ENCODE data around the gene CST6.
"Not testable (repeated sequence)": the region's sequence is repeated elsewhere in the genome, so short reads cannot be mapped to it uniquely, and the experiment has no call there.

The CST6 gene

DNA sequence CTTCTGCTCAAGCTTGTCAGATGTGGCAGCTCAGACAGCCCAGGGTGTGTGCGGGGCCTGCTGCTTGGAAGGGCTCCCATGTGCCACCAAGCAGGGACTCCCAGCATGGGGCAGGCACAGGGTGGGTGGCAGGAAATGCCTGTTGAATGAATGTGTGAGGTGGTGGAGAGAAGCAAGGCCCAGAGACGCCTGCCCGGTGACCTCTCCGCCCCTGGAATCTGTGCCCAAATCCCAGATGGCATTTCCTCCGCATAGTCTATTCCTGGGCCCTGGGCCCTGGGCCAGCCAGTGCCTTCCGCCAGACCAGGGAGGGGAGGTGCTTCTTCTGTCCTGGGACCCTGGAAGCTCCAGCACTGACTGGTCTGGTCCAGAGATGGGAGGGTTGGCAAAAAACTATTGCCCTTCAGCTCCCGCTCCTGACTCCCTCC is 3.7 kb downstream of the CST6 start:
- no peak for DNase-seq (ENCODE audit: low spot score)

DNA sequence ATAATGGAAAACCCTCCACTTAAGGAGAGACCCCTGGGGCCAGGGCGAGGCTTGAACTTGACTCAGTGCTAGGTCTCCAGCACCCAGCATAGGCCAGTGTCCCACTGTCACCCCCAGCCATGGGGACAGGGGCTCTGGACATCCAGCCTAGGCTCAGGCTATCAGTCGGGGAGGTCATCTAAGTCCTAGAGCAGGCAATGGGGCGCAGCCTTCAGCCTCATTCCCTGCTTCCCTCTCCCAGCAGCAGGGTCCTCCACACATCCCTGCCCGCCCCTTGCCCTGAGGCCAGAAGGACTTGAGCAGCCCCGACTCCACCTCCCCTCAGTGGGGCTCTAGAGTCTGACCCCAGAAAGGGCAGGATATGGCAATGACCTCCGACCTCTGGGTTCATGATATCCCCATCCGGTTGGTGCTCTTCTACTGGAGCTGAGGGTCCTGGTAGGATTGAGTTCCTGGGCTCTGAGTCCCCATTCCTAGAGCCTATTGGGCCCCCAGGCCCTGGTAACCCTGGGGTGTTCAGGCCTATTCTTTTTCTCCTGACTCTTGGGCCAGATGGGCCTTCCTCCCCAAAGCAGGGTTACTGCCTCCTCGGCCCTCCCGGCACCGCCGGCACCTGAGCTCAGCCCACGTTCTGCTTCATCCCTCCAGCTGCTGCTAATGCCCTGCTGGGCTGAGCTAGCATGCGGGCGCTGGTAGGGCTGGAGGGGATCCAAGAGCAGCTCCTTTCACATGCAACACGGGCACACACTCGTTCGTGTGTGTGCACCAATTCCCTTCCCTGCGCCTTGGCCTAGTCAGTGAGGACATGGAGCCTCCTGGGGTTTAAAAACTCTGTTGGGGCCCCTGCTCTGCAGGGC is 4.4 kb downstream of the CST6 start:
- no peak for DNase-seq (ENCODE audit: low spot score)

GRCh38 chr11:66016793-66017177 is 5.0 kb downstream of the CST6 start:
- no peak for DNase-seq (ENCODE audit: low spot score)

DNA sequence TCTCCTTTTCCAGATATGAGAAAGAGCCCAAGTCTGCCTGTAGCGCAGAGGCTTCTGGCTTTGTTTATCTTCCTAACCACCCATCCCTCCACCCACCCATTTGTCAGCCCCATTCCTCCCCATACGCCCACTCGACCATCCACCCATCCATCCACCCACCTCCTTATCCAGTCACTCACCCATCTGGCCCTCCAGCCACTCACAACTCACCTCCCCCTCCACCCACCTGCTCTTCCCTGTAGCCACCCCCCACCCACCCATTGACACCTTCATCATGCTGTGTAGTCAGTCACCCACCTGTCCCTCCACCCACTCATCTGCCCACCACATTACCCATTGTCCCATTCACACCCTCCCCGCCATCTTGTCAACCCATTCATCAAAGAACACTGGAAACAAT is 5.5 kb downstream of the CST6 start:
- DNase-seq (ENCODE audit: low spot score), result no peak

DNA sequence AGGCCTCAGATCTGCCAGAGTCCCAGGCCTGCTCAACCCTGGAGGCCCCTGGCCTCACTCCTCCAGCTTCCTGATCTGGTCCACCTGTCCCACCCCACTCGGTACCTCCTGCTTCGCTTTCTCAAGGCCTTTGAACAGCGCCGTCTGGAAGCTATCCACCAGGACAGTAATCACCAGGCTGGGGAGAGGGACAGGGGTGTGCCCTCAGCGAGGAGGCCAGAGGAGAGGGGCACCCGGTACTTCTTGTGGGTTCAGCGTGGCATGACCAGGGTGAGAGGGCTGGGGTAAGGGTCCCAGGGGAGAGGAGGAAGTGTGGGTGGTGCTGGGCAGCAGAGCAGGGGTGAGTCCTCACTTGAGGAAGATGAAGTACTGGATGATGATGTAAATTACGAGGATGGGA is 8.4 kb downstream of the CST6 start:
- DNase-seq (ENCODE audit: low spot score), result no peak

DNA sequence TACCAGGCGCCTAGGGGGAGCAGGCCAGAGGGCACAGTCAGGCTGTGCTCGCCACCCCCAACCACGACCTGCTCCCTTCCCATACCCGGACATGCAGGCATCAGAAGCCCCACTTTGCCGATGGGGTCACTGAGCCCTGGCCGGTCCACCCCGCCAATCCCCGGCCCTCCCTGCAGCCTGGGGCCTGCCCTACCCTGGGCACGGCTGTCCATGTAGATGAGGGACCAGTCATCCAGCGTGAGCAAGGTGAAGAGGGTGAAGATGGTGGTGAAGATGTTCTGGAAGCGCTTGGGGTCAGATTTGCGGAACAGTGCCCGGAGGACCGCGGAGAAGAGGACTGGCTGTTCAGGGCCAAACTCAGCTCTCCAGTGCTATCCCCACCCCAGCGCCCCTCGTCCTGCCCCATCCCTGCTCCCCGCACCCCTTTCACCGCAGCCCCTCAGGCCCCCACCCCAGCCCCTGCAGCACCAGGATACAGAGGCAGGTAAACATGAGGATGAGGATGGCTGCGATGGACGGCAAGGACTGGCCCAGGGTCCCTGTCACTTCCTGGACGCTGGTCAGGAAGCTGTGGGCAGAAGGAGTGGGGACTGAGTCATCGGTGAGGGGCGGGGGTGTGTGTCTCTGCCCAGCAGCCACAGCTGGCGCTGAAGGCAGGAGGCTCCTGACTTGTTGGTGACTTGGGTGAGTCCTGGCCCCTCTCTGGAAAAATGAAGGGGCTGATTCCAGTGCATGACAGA is 9.0 kb downstream of the CST6 start:
- peak; percentile 26 for DNase-seq (ENCODE audit: low spot score)

GRCh38 chr11:66022401-66023185 is 10.8 kb downstream of the CST6 start:
- peak; percentile 75 for DNase-seq (ENCODE audit: low spot score)

- not testable (repeated sequence) for DNase-seq (ENCODE audit: low spot score)
Observed at GRCh38 chr11:66023186-66023440, 11.3 kb downstream of the CST6 start.

DNA sequence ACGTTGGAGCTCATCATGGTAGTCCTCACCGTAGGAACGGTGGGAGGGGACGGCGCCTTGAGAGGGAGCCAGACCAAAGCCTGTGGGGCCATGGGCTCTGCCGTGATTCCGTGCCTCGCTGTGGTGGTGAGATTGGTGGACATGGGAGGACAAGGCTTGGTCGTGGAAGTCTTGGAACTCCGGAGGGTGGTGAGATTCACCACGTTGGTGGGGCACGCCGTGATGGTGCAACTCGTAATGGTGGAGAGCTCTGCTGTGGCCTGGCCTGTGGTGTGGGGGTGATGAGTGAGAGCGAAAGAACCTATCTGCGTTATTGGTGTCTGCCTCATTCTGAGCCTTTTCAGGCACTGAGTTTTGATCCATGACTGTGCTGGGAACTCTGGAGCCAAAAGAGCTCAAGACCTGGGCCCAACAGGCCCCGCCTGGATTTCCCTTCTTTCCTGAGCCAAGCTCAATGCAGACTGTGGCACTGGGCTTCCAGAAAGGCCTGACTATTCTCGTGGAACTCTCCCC is 14.3 kb downstream of the CST6 start, which contains the start of gene CATSPER1:
Gene CATSPER1, minus strand, starts transcription at position 463 of the 513 bp plus-strand sequence. Its CDS starts 100 bp downstream, at position 363.
- no peak for DNase-seq (ENCODE audit: low spot score)

- no peak for DNase-seq (ENCODE audit: low spot score)
Observed at GRCh38 chr11:66032957-66033735, 21.3 kb downstream of the CST6 start.

- no peak for DNase-seq (ENCODE audit: low spot score)
Observed at GRCh38 chr11:66035653-66036333, 24.0 kb downstream of the CST6 start.

GRCh38 chr11:66036334-66036710 is 24.5 kb downstream of the CST6 start:
- DNase-seq (ENCODE audit: low spot score), result no peak

DNA sequence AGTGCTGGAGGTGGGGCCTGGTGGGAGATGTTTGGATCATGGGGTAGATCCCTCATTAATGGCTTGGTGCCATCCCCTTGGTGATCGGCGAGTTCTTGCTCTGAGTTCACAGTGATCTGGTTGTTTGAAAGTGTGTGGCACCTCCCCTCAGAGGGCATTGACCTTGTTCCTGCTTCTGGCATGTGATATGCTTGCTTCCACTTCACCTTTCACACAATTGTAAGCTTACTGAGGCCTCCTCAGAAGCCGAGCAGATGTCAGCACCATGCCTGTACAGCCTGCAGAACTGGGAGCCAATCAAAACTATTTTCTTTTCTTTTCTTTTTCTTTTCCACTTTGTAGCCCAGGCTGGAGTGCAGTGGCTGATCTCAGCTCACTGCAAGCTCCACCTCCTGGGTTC is 25.5 kb downstream of the CST6 start:
- no peak for DNase-seq (ENCODE audit: low spot score)

DNA sequence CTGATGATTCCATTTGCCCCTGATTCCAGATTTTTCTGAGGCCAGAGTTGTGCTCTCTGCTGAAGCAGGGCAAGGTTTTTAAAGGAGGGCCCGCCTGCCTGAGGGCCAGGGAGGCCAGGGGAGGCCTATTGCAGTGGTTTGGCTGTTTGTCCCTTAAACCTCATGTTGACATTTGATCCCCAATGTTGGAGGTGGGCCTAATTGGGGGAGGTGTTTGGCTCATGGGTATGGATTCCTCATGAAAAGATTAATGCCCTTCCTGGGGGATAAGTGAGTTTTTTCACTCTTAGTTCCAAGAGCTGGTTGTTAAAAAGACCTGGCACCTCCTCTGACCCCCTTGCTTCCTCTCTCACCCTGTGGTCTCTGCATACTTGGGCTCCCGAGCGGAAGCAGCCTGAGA is 28.0 kb downstream of the CST6 start:
- DNase-seq (ENCODE audit: low spot score), result no peak

- no peak for DNase-seq (ENCODE audit: low spot score)
Observed at GRCh38 chr11:66042227-66042995, 30.6 kb downstream of the CST6 start.

GRCh38 chr11:66042996-66043906 is 31.4 kb downstream of the CST6 start:
- DNase-seq (ENCODE audit: low spot score), result no peak

- DNase-seq (ENCODE audit: low spot score), result no peak
Observed at GRCh38 chr11:66044757-66045156, 32.9 kb downstream of the CST6 start.

DNA sequence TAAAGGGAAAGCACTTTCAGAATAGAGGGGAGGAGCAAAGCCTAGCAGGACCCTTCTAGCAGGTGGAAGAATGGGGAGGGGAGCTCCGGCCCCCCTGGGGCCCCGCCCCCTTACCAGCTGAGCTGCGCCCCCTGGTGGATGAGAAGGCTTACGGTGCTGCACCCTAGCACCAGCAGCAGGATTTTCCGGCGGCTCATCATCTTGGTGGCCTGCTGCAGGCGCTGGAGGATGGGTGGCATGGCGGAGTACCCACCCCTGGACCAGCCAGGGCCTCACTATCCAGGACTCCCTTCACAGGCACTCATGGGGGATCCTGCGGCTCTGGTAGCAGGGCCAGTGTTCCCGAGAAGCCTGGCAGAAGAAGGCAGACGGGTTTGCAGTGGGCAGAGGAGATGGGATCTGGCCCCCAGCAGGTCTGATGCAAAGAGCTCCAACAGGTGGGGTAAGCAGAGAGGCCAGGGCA is 33.4 kb downstream of the CST6 start:
- DNase-seq (ENCODE audit: low spot score), result peak; percentile 85

DNA sequence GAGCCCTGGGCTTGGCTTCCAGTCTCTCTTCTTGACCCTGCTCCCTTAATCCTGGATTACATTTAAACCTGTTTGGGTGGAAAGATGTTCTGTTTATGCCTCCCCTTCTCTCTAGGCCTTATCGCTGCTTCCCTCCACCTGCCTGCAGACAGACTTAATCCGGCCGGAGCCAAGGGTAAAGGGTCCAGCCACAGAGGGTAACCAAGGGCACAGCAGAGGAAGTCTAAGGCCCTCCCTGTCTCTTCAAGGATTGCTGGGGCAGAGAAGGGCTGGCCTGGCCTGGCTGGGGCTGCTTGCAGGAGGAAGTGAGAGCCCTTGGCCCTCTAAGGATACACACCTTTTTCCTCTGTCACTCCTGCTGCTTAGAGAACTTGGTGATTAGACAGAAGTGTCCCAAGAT is 35.1 kb downstream of the CST6 start:
- DNase-seq (ENCODE audit: low spot score), result no peak

All from activated CD4-positive, alpha-beta T cell treated with anti-CD3 and anti-CD28 coated beads, Interleukin-2, Interleukin-4, amounts not matched to agents 100 ng/mL and 50 ng/mL, durations not matched to agents 16 hours and 8 hours (primary cell).